Large intestine (tissue), 3 donors: Measurements from ENCODE around the gene ADIPOQ. TPM values are rescaled to one million over a fixed set of nuclear protein-coding genes. Genes with fewer than 3 reads are reported as not detected.
A peak's percentile ranks its signal among the peaks of the same experiment; 100 is the strongest.

ENCODE experiments used
- DNase-seq, 2 donors: peaks; one replicate each; pipeline versions ENCODE4 v3.0.0 to v3.0.0-alpha.2; 2013
- H3K27ac ChIP-seq: one replicate; pipeline ENCODE4 v1.5.1; 2013; ENCODE audit warnings: low read length
- H3K27me3 ChIP-seq: 2 replicates; pipeline ENCODE4 v1.6.1; 2013; ENCODE audit warnings: low read length; ENCODE audit not compliant: control insufficient read depth, insufficient read depth
- H3K36me3 ChIP-seq: 2 replicates; pipeline ENCODE4 v1.6.1; 2013; ENCODE audit warnings: low read length; ENCODE audit not compliant: control insufficient read depth, insufficient read depth
- H3K4me1 ChIP-seq: one replicate; pipeline ENCODE4 v1.6.1; 2013; ENCODE audit warnings: low read length; ENCODE audit not compliant: control insufficient read depth, insufficient read depth
- H3K4me3 ChIP-seq: one replicate; pipeline ENCODE4 v1.5.1; 2013; ENCODE audit warnings: low read length
- H3K9me3 ChIP-seq: one replicate; pipeline ENCODE4 v1.6.1; 2013; ENCODE audit warnings: mild to moderate bottlenecking, low read depth, low read length, moderate library complexity; ENCODE audit not compliant: control insufficient read depth
- WGBS: methylation state at CpG from one replicate; pipeline ENCODE4 v1.1.5; 2013; ENCODE audit warnings: low lambda C conversion rate; ENCODE audit not compliant: insufficient coverage; 5-methylcytosine and 5-hydroxymethylcytosine counted together
- polyA plus RNA-seq: library from polyadenylated mRNA; unstranded; fragments of 120-200 nt; gene quantifications from one replicate; pipeline ENCODE4 v1.2.1, GENCODE V29; 2013

Gene ADIPOQ
- polyA plus RNA-seq, 1 donor = not detected

- 60% methylated on average over 3 of the region's 14 CpGs for WGBS
- peaks cover 11% of the 10 kb centered on the region for H3K4me1 ChIP-seq
- H3K27ac ChIP-seq = no peak overlapping the region
- peaks cover 82% of the 10 kb centered on the region for H3K27me3 ChIP-seq
- DNase-seq = peak in 1 of 2 donors; percentile 20
- H3K36me3 ChIP-seq = no peaks in the 10 kb centered on the region
- H3K4me3 ChIP-seq = peak overlapping the region; percentile 45
- no peaks in the 10 kb centered on the region for H3K9me3 ChIP-seq
Measured at GRCh38 chr3:186826410-186826975, 16.0 kb upstream of the ADIPOQ start.

GRCh38 chr3:186826976-186827857 is 15.3 kb upstream of the ADIPOQ start:
- WGBS = no CpG with 5 or more reads among the region's 80 CpGs
- H3K4me3 ChIP-seq = peak overlapping the region; percentile 45
- no peak overlapping the region for H3K27ac ChIP-seq
- no peaks in the 10 kb centered on the region for H3K9me3 ChIP-seq
- no peaks in the 10 kb centered on the region for H3K36me3 ChIP-seq
- H3K27me3 ChIP-seq = peaks cover 87% of the 10 kb centered on the region
- DNase-seq = peak; percentile 77 to 82
- peaks cover 11% of the 10 kb centered on the region for H3K4me1 ChIP-seq

GRCh38 chr3:186828340-186828739 is 14.2 kb upstream of the ADIPOQ start:
- no peaks in the 10 kb centered on the region for H3K9me3 ChIP-seq
- no CpG with 5 or more reads among the region's 5 CpGs for WGBS
- no peaks in the 10 kb centered on the region for H3K36me3 ChIP-seq
- H3K27ac ChIP-seq = no peak overlapping the region
- H3K4me1 ChIP-seq = peaks cover 11% of the 10 kb centered on the region
- DNase-seq = no peak
- H3K27me3 ChIP-seq = peaks cover 84% of the 10 kb centered on the region
- H3K4me3 ChIP-seq = no peak overlapping the region

- DNase-seq = no peak
- Histone ChIP-seq H3K27me3 (peaks cover 53% of the 10 kb centered on the region), H3K4me3 (no peak overlapping the region), H3K4me1 (peaks cover 4% of the 10 kb centered on the region), H3K27ac (no peak overlapping the region), H3K9me3 (no peaks in the 10 kb centered on the region), H3K36me3 (no peaks in the 10 kb centered on the region)
- WGBS = 81% methylated on average over 2 of the region's 4 CpGs
Measured at GRCh38 chr3:186831798-186832197, 10.7 kb upstream of the ADIPOQ start.

- H3K27me3 ChIP-seq = peaks cover 50% of the 10 kb centered on the region
- H3K36me3 ChIP-seq = no peaks in the 10 kb centered on the region
- no peak overlapping the region for H3K27ac ChIP-seq
Measured at GRCh38 chr3:186832276-186832675, 10.2 kb upstream of the ADIPOQ start.

GRCh38 chr3:186839874-186840641 is 2.5 kb upstream of the ADIPOQ start:
- no peak overlapping the region for H3K4me3 ChIP-seq
- H3K27me3 ChIP-seq = no peaks in the 10 kb centered on the region
- no peaks in the 10 kb centered on the region for H3K36me3 ChIP-seq
- WGBS = no CpG with 5 or more reads among the region's 17 CpGs
- no peak for DNase-seq
- no peaks in the 10 kb centered on the region for H3K9me3 ChIP-seq
- no peaks in the 10 kb centered on the region for H3K4me1 ChIP-seq
- no peak overlapping the region for H3K27ac ChIP-seq

More at GRCh38 chr3:186832276-186832675, 10.2 kb upstream of the ADIPOQ start:
- peaks cover 3% of the 10 kb centered on the region for H3K4me1 ChIP-seq
- WGBS = no CpG with 5 or more reads among the region's 1 CpG
- H3K4me3 ChIP-seq = no peak overlapping the region
- H3K9me3 ChIP-seq = no peaks in the 10 kb centered on the region
- no peak for DNase-seq

GRCh38 chr3:186841620-186842019 is 890 bp upstream of the ADIPOQ start:
- H3K36me3 ChIP-seq = no peaks in the 10 kb centered on the region
- H3K4me1 ChIP-seq = no peaks in the 10 kb centered on the region
- no peak for DNase-seq
- peaks cover 2% of the 10 kb centered on the region for H3K27me3 ChIP-seq
- no peak overlapping the region for H3K4me3 ChIP-seq
- no CpG with 5 or more reads among the region's 4 CpGs for WGBS
- H3K27ac ChIP-seq = no peak overlapping the region
- H3K9me3 ChIP-seq = no peaks in the 10 kb centered on the region

GRCh38 chr3:186843039-186843432 is 526 bp downstream of the ADIPOQ start:
- Histone ChIP-seq H3K27me3 (peaks cover 2% of the 10 kb centered on the region), H3K36me3 (no peaks in the 10 kb centered on the region), H3K27ac (no peak overlapping the region), H3K4me1 (no peaks in the 10 kb centered on the region), H3K4me3 (no peak overlapping the region), H3K9me3 (no peaks in the 10 kb centered on the region)
- no peak for DNase-seq
- no CpG with 5 or more reads among the region's 3 CpGs for WGBS

- no peaks in the 10 kb centered on the region for H3K36me3 ChIP-seq
- no peak for DNase-seq
- WGBS = no CpG with 5 or more reads among the region's 11 CpGs
- no peak overlapping the region for H3K4me3 ChIP-seq
- no peaks in the 10 kb centered on the region for H3K9me3 ChIP-seq
- H3K27me3 ChIP-seq = peaks cover 2% of the 10 kb centered on the region
- no peak overlapping the region for H3K27ac ChIP-seq
- H3K4me1 ChIP-seq = peaks cover 6% of the 10 kb centered on the region
Measured at GRCh38 chr3:186844908-186845307, 2.4 kb downstream of the ADIPOQ start.

GRCh38 chr3:186845756-186846155 is 3.2 kb downstream of the ADIPOQ start:
- no peaks in the 10 kb centered on the region for H3K36me3 ChIP-seq
- peaks cover 2% of the 10 kb centered on the region for H3K27me3 ChIP-seq
- peaks cover 6% of the 10 kb centered on the region for H3K4me1 ChIP-seq
- H3K9me3 ChIP-seq = no peaks in the 10 kb centered on the region
- no peak for DNase-seq
- no peak overlapping the region for H3K27ac ChIP-seq
- H3K4me3 ChIP-seq = no peak overlapping the region
- 100% methylated on average over 1 of the region's 10 CpGs for WGBS
